Measurements from ENCODE around the gene COG1. TPM values are rescaled to one million over a fixed set of nuclear protein-coding genes. Genes with fewer than 3 reads are reported as not detected.

The COG1 gene
- total and polyA plus RNA-seq, 7 donors = 17.5 to 33.5 (median 19.2) TPM

GRCh38 chr17:73231841-73232586, 39.2 kb downstream of the COG1 start:
- DNase-seq = peak; percentile 97
- Histone ChIP-seq H3K36me3 (peaks cover 0 to 21% (median 3%) of the 10 kb centered on the region in 4 donors), H3K9me3 (no peaks in the 10 kb centered on the region), H3K27me3 (no peaks in the 10 kb centered on the region), H3K4me3 (peak overlapping the region; percentile 82 to 99 (median 94)), H3K27ac (peak overlapping the region; percentile 80 to 91 (median 88)), H3K4me1 (peaks cover 0 to 54% (median 46%) of the 10 kb centered on the region in 4 donors)
- intact Hi-C loops (cut with DNase I) = loop anchor here (2.0 to 10.0 kb wide), 2 partner anchors 39 to 507 kb away; partner anchors contain the start of gene COG1
- 1% methylated on average over 63 of the region's 63 CpGs for WGBS, 2 donors
- TF ChIP-seq EP300 (IDR thresholded peaks at IDR 0.05) (no peak), CTCF (IDR thresholded peaks at IDR 0.05) (peak in 2 of 4 experiments; percentile 28 to 31), POLR2A (IDR thresholded peaks at IDR 0.05) (peak; percentile 19 to 66), POLR2AphosphoS5 (IDR thresholded peaks at IDR 0.05) (peak; percentile 81 to 95 (median 92))

- TF ChIP-seq CTCF (IDR thresholded peaks at IDR 0.05) = no peak
- no peak for TF ChIP-seq POLR2AphosphoS5 (IDR thresholded peaks at IDR 0.05)
- TF ChIP-seq POLR2A (IDR thresholded peaks at IDR 0.05) = no peak
- no peak for TF ChIP-seq EP300 (IDR thresholded peaks at IDR 0.05)
- Histone ChIP-seq H3K27ac (peak overlapping the region; percentile 80 to 91 (median 88)), H3K9me3 (no peaks in the 10 kb centered on the region), H3K27me3 (no peaks in the 10 kb centered on the region), H3K36me3 (peaks cover 0 to 23% (median 4%) of the 10 kb centered on the region in 4 donors), H3K4me3 (peak overlapping the region; percentile 82 to 99 (median 94)), H3K4me1 (peaks cover 0 to 54% (median 47%) of the 10 kb centered on the region in 4 donors)
- WGBS, 2 donors = 1% methylated on average over 48 of the region's 48 CpGs
- DNase-seq = peak; percentile 70
- intact Hi-C loops (cut with DNase I) = loop anchor here (2.0 to 10.0 kb wide), 2 partner anchors 40 to 508 kb away; partner anchors contain the start of gene COG1
Measured at GRCh38 chr17:73232587-73233373, 39.9 kb downstream of the COG1 start.

- intact Hi-C loops (cut with DNase I) = loop anchor here (10.0 kb wide), 1 partner anchor 510 kb away; no protein-coding TSS in a partner anchor
- WGBS, 2 donors = 46 to 70% methylated on average over 10 of the region's 10 CpGs
- no peak for DNase-seq
- H3K27me3 ChIP-seq = no peaks in the 10 kb centered on the region
- peaks cover 0 to 47% (median 39%) of the 10 kb centered on the region in 4 donors for H3K4me1 ChIP-seq
- no peak overlapping the region for H3K4me3 ChIP-seq
- no peaks in the 10 kb centered on the region for H3K9me3 ChIP-seq
- H3K36me3 ChIP-seq = peaks cover 0 to 23% (median 4%) of the 10 kb centered on the region in 4 donors
- TF ChIP-seq POLR2AphosphoS5 (IDR thresholded peaks at IDR 0.05) = no peak
- TF ChIP-seq POLR2A (IDR thresholded peaks at IDR 0.05) = no peak
- TF ChIP-seq EP300 (IDR thresholded peaks at IDR 0.05) = no peak
- TF ChIP-seq CTCF (IDR thresholded peaks at IDR 0.05) = no peak
- H3K27ac ChIP-seq = no peak overlapping the region
Measured at GRCh38 chr17:73234736-73235135, 41.9 kb downstream of the COG1 start.

GRCh38 chr17:73237714-73238113, 44.9 kb downstream of the COG1 start:
- Histone ChIP-seq H3K4me3 (no peak overlapping the region), H3K36me3 (peaks cover 0 to 27% (median 7%) of the 10 kb centered on the region in 4 donors), H3K9me3 (no peaks in the 10 kb centered on the region), H3K4me1 (peaks cover 0 to 34% (median 22%) of the 10 kb centered on the region in 4 donors), H3K27ac (no peak overlapping the region), H3K27me3 (no peaks in the 10 kb centered on the region)
- WGBS, 2 donors = 69 to 82% methylated on average over 6 of the region's 6 CpGs
- no peak for DNase-seq
- no peak for TF ChIP-seq POLR2A (IDR thresholded peaks at IDR 0.05)
- TF ChIP-seq EP300 (IDR thresholded peaks at IDR 0.05) = no peak
- TF ChIP-seq POLR2AphosphoS5 (IDR thresholded peaks at IDR 0.05) = no peak
- TF ChIP-seq CTCF (IDR thresholded peaks at IDR 0.05) = no peak
- intact Hi-C loops (cut with DNase I) = loop anchor here (10.0 kb wide), 1 partner anchor 513 kb away; no protein-coding TSS in a partner anchor

Data from sigmoid colon (tissue), 7 donors.